K562 (cell line): ENCODE results near the gene SH3BGRL2. TPM values are rescaled to one million over a fixed set of nuclear protein-coding genes. Genes with fewer than 3 reads are reported as not detected.

Experiments
- ATAC-seq: fragments of 200-7000 bp; cut with Tn5 transposase; 3 replicates; pipeline ENCODE4 v1.9.1; 2020; ENCODE audit warnings: moderate library complexity
- BruUV-seq: library from RNA; stranded (reverse); fragments of 400-500 nt; replicated peaks from 2 replicates; lab custom pipeline; 2021; lab: Mats Ljungman, UMichigan
- CTCF ChIA-PET: fragments of 300-600 bp; formaldehyde crosslinking; extraction: SDS; loops from one replicate; lab custom pipeline; 2021; ENCODE audit warnings: low intra/inter-chr PET ratio; lab: Yijun Ruan, JAX
- POLR2A ChIA-PET: fragments of 300-600, 350-650 bp; sonication (Branson Sonifier 250); formaldehyde crosslinking; extraction: SDS; loops from one replicate; lab custom pipeline; 2021; ENCODE audit warnings: antibody characterized with exemption, inconsistent platforms; lab: Yijun Ruan, JAX
- DNase-seq, 4 experiments: peaks; one replicate each; pipeline versions ENCODE4 v3.0.0 to v3.0.0-alpha.2; 2011 to 2018; ENCODE audit warnings: low spot score in 3 of 4, mixed read lengths in 3 of 4; ENCODE audit errors: extremely low read depth in 1 of 4
- FAIRE-seq: peaks from 2 replicates; lab custom pipeline; 2011; peaks lifted over from hg19 to GRCh38; lab: Jason Lieb, UNC
- H2AFZ ChIP-seq: 2 replicates; pipeline ENCODE4 v1.6.0; 2011; ENCODE audit warnings: low read depth, low read length, control low read depth, inconsistent platforms
- H3K27ac ChIP-seq: fragments of 200-600 bp; 3 replicates; pipeline ENCODE4 v1.8.0; 2011; ENCODE audit warnings: low read depth, mild to moderate bottlenecking, control low read depth, inconsistent platforms, low read length, moderate library complexity, mixed read lengths; ENCODE audit errors: extremely low read depth
- H3K27me3 ChIP-seq, 2 experiments: fragments of 300-600 bp in 1 of 2; 2 replicates in 1 of 2; 3 replicates in 1 of 2; pipeline versions ENCODE4 v1.6.0 to v1.8.0; 2011; ENCODE audit warnings: inconsistent platforms in 2 of 2, low read length in 2 of 2, mild to moderate bottlenecking in 1 of 2, mixed read lengths in 1 of 2, moderate library complexity in 1 of 2; ENCODE audit not compliant: control insufficient read depth in 2 of 2, insufficient read depth in 2 of 2
- H3K36me3 ChIP-seq: fragments of 300-600 bp; 3 replicates; pipeline ENCODE4 v1.8.0; 2011; ENCODE audit warnings: mild to moderate bottlenecking, low read length, inconsistent platforms; ENCODE audit not compliant: control insufficient read depth, insufficient read depth
- H3K4me1 ChIP-seq, 2 experiments: fragments of 200-600 bp in 1 of 2; replicated peaks in 1 of 2; 2 replicates in 1 of 2; 3 replicates in 1 of 2; pipeline versions ENCODE4 v1.5.1 to v1.8.0; 2011; ENCODE audit warnings: inconsistent platforms in 2 of 2, low read length in 2 of 2, mild to moderate bottlenecking in 1 of 2, mixed read lengths in 1 of 2, moderate library complexity in 1 of 2; ENCODE audit not compliant: control insufficient read depth in 2 of 2, insufficient read depth in 2 of 2
- H3K4me2 ChIP-seq: 2 replicates; pipeline ENCODE4 v1.6.1; 2011; ENCODE audit warnings: low read length, control low read depth, inconsistent platforms, mixed read lengths; ENCODE audit not compliant: insufficient read depth
- H3K4me3 ChIP-seq: fragments of 200-600 bp; sonication (generic), shearing (Covaris generic); 2 replicates; pipeline ENCODE4 v1.5.1; 2016; ENCODE audit warnings: control low read depth, inconsistent platforms
- H3K79me2 ChIP-seq: fragments of 200-600 bp; 3 replicates; pipeline ENCODE4 v1.8.0; 2011; ENCODE audit warnings: low read length, inconsistent platforms; ENCODE audit not compliant: control insufficient read depth, insufficient read depth
- H3K9ac ChIP-seq, 2 experiments: 2 replicates each; pipeline versions ENCODE4 v1.6.0 to v1.6.1; 2011; ENCODE audit warnings: low read depth in 2 of 2, low read length in 2 of 2, control low read depth in 1 of 2, inconsistent platforms in 1 of 2, mild to moderate bottlenecking in 1 of 2, mixed read lengths in 1 of 2; ENCODE audit not compliant: insufficient read depth in 1 of 2
- H3K9me1 ChIP-seq: one replicate; pipeline ENCODE4 v1.6.0; 2011; ENCODE audit warnings: inconsistent platforms, mild to moderate bottlenecking, low read length, moderate library complexity; ENCODE audit not compliant: control insufficient read depth, insufficient read depth
- H3K9me3 ChIP-seq: replicated peaks from 2 replicates; pipeline ENCODE4 v1.5.1; 2011; ENCODE audit warnings: low read depth, low read length, inconsistent platforms; ENCODE audit not compliant: control insufficient read depth, insufficient read depth
- H4K20me1 ChIP-seq: replicated peaks from 2 replicates; pipeline ENCODE4 v1.6.1; 2011; ENCODE audit warnings: low read length, inconsistent platforms, mixed read lengths; ENCODE audit not compliant: control insufficient read depth, insufficient read depth
- AFF4 ChIP-seq: sonication (generic); formaldehyde crosslinking; IDR thresholded peaks from 2 replicates; pipeline ENCODE4 v1.8.0; 2023; ENCODE audit warnings: mild to moderate bottlenecking, missing genetic modification reagents
- HMBOX1 ChIP-seq: sonication (generic); IDR thresholded peaks from 2 replicates; pipeline ENCODE4 v1.6.1; 2016
- NFIC ChIP-seq: fragments of 450-650 bp; IDR thresholded peaks from 2 replicates; pipeline ENCODE4 v1.6.1; 2017; ENCODE audit warnings: mild to moderate bottlenecking, inconsistent platforms
- WGBS: fragments of 100-300 bp; shearing (Covaris generic); methylation state at CpG from one replicate; pipeline ENCODE4 v1.1.6; 2016; ENCODE audit warnings: low coverage, mixed read lengths; ENCODE audit not compliant: insufficient coverage; ENCODE audit errors: missing lambda C conversion rate; 5-methylcytosine and 5-hydroxymethylcytosine counted together
- in situ Hi-C: fragments of 300-500 bp; cut with MboI; formaldehyde crosslinking; loops from 4 replicates; pipeline ENCODE4 v1.15.0; 2018; ENCODE audit warnings: inconsistent platforms, mixed read lengths
- intact Hi-C: fragments of 100-400 bp; cut with micrococcal nuclease; formaldehyde crosslinking; loops from 2 replicates; pipeline ENCODE4 v1.14.2; 2022
- polyA plus RNA-seq, 8 experiments: library from polyadenylated mRNA; depleted of rRNA in 4 of 8; stranded (reverse) in 5 of 8; unstranded in 3 of 8; fragments of >200 nt; fragmentation: Nextera tagmentation in 2 of 8; fragmentation: Illumina TruSeq in 1 of 8; extraction: Ambion mirVana in 2 of 8; extraction: Trizol in 1 of 8; gene quantifications; 2 replicates each; pipeline versions ENCODE4 v1.2.1 to v1.2.3, GENCODE V29; 2011 to 2014; ENCODE audit warnings: inconsistent platforms in 1 of 8, missing spikeins in 1 of 8
- total RNA-seq, 7 experiments: library from RNA; depleted of rRNA in 6 of 7; stranded (reverse); fragments of >200 nt in 6 of 7; fragmentation: Illumina TruSeq in 2 of 7; extraction: Trizol in 2 of 7; gene quantifications; 2 replicates each; pipeline versions ENCODE4 v1.2.1 to v1.2.3, GENCODE V29; 2011 to 2021; ENCODE audit warnings: low replicate concordance in 1 of 7
- TF ChIP-seq, protein P1 (sequence below), 2 experiments: fragments of 200-800 bp in 1 of 2; sonication (Bioruptor generic) in 1 of 2; sonication (generic) in 1 of 2; formaldehyde crosslinking in 1 of 2; IDR thresholded peaks in 1 of 2; conservative IDR thresholded peaks in 1 of 2; 2 replicates each; pipeline versions ENCODE4 v1.5.0 to v1.6.1; 2016 to 2020; ENCODE audit warnings: missing compliant biosample characterization in 1 of 2, missing genetic modification characterization in 1 of 2, missing genetic modification reagents in 1 of 2

SH3BGRL2 gene
- total and polyA plus RNA-seq, 9 of the 15 experiments (the other 6 are each of a cell fraction or from before 2014, with no cell fraction given) = 4.4 to 12.1 (median 7.3) TPM

GRCh38 chr6:79608334-79609224 lies 22.6 kb upstream of the SH3BGRL2 start (continued):
- TF ChIP-seq, protein P1, sequence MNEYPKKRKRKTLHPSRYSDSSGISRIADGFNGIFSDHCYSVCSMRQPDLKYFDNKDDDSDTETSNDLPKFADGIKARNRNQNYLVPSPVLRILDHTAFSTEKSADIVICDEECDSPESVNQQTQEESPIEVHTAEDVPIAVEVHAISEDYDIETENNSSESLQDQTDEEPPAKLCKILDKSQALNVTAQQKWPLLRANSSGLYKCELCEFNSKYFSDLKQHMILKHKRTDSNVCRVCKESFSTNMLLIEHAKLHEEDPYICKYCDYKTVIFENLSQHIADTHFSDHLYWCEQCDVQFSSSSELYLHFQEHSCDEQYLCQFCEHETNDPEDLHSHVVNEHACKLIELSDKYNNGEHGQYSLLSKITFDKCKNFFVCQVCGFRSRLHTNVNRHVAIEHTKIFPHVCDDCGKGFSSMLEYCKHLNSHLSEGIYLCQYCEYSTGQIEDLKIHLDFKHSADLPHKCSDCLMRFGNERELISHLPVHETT (CRISPR knock-in tag; conservative IDR thresholded peaks at IDR 0.05 in 1 of 2, IDR thresholded peaks at IDR 0.05 in 1 of 2) = no peak

DNA sequence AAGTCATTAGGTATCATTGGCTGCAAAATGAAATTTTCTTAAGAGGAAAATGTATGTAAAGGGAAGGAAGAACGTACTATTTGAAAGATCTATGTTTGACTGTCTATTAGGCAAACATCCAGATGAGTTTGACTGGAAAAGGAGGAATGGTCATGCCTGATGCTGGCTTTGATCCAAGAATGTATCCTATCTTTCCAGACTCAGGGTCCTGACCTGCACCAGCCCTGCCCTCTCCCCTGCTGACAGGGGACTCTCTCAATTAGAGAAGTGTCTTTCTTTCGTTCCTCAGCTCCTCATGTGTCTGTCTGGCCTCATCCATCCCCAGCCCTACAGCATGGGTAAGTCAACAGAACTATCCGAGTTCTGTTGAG lies 21.9 kb upstream of the SH3BGRL2 start:
- Histone ChIP-seq H3K9ac (no peak overlapping the region; a peak in 1 of 4 replicates), H3K27me3 (no peaks in the 10 kb centered on the region), H3K36me3 (no peaks in the 10 kb centered on the region), H3K4me3 (no peak overlapping the region), H3K9me3 (no peaks in the 10 kb centered on the region), H3K4me2 (peak overlapping the region; percentile 3; the same call in 1 of the 2 replicates), H3K79me2 (no peaks in the 10 kb centered on the region), H3K27ac (no peak overlapping the region), H4K20me1 (no peaks in the 10 kb centered on the region), H3K9me1 (no peaks in the 10 kb centered on the region), H3K4me1 (peaks cover 0 to 31% of the 10 kb centered on the region in 2 experiments; a peak in 3 of 5 replicates), H2AFZ (no peak overlapping the region; the same call in 1 of the 2 replicates)
- FAIRE-seq (peak; percentile 19), ATAC-seq (no peak), DNase-seq (no peak)
- BruUV-seq = no TSS peak
- CTCF ChIA-PET = no interaction called here
- intact Hi-C loops = no loop called here
- WGBS = 48% methylated on average over 3 of the region's 3 CpGs
- in situ Hi-C loops = no loop called here
- POLR2A ChIA-PET = interaction anchor here (1.5 kb wide), 1 partner anchor 22 kb away, joined by 6 read pairs; the partner anchor contains the start of gene SH3BGRL2
- no peak for TF ChIP-seq AFF4
- no peak for TF ChIP-seq HMBOX1
- TF ChIP-seq NFIC = peak; percentile 66
